NT2/D1 (cell line): Measurements from ENCODE around the gene TGFA.

ENCODE experiments used
- SUZ12 ChIP-seq: IDR thresholded peaks from 2 replicates; pipeline ENCODE4 v1.6.1; 2011; ENCODE audit not compliant: insufficient read length, insufficient read depth; ENCODE audit errors: extremely low read depth
- YY1 ChIP-seq: IDR thresholded peaks from 2 replicates; pipeline ENCODE4 v1.6.1; 2011; ENCODE audit not compliant: insufficient read length, insufficient read depth
- ZNF274 ChIP-seq: IDR thresholded peaks from 2 replicates; pipeline ENCODE4 v1.6.1; 2011; ENCODE audit warnings: mild to moderate bottlenecking, low read depth, low read length

DNA sequence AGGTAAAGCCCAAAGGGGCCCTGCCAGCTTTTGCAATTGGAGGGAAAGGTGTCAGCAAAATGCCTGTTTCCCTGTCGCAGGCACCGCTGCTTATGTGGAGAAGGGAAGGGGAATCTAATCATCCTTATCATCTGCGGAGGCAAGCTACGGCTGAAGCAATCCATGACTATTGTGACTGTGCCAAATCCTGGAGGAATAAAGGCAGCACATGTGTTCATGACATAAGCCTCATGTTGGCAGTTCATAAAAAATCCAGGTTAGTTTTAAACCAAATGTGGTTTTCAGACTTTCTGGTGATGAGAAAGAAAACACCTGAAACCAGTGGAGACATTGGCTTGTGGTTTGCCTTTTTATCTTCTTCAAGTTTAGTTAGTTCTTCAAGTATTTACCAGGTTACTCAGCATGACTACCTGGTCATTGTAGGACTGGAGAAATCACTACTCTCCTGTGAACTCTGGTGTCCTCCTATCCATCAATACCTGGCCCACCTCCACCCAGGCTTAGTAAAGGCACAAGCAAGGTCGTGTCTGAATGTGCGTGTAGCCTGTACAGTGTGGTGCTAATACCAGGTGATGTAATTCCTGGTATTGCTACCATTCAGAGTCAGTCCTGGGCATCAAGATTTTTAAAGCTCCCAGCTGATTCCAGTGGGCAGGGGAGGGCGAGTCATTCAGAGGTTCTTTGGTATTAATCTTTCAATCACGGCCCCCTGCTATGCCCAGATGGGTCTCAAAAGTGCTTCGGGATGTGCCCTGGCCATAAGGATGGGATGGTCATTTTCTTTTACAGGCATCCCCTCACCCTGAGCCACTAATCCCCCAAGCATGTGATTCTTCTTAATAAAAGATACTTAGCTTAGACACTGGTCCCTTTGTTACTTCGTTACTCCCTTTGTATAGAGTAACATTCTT is 96.8 kb downstream of the TGFA start:
- TF ChIP-seq ZNF274 (no peak), SUZ12 (no peak), YY1 (no peak)
